CD4-positive, alpha-beta T cell treated with Interleukin-4 for 1 hour (primary cell): ENCODE data around the gene IGFL3.
"Not testable (repeated sequence)": the region's sequence is repeated elsewhere in the genome, so short reads cannot be mapped to it uniquely, and the experiment has no call there.

Experiments used
- DNase-seq, 2 donors: peaks; one replicate each; pipeline ENCODE4 v3.0.0-alpha.2; 2020 to 2022

Gene IGFL3

GRCh38 chr19:46118136-46118535 lies 6.4 kb downstream of the IGFL3 start:
- no peak for DNase-seq

- no peak for DNase-seq
These were observed 8.4 kb downstream of the IGFL3 start for GRCh38 chr19:46116121-46116520.

GRCh38 chr19:46115396-46116106 lies 8.9 kb downstream of the IGFL3 start:
- no peak for DNase-seq

- DNase-seq, result no peak
These were observed 10.8 kb downstream of the IGFL3 start for GRCh38 chr19:46113726-46114125.

- DNase-seq, result no peak
These were observed 12.0 kb downstream of the IGFL3 start for GRCh38 chr19:46112527-46112926.

- DNase-seq, result no peak
These were observed 13.1 kb downstream of the IGFL3 start for GRCh38 chr19:46111376-46111775.

- no peak for DNase-seq
These were observed 14.6 kb downstream of the IGFL3 start for GRCh38 chr19:46109876-46110275.

- DNase-seq, result no peak
These were observed 17.1 kb downstream of the IGFL3 start for GRCh38 chr19:46107371-46107770.

GRCh38 chr19:46102333-46102732 lies 22.2 kb downstream of the IGFL3 start:
- not testable (repeated sequence) for DNase-seq

- no peak for DNase-seq
These were observed 23.2 kb downstream of the IGFL3 start for GRCh38 chr19:46101293-46101692.

GRCh38 chr19:46100344-46100743 lies 24.1 kb downstream of the IGFL3 start:
- DNase-seq, result no peak

- no peak for DNase-seq
These were observed 34.0 kb downstream of the IGFL3 start for GRCh38 chr19:46090444-46090843.

GRCh38 chr19:46089432-46089831 lies 35.1 kb downstream of the IGFL3 start:
- no peak for DNase-seq

GRCh38 chr19:46088101-46088500 lies 36.4 kb downstream of the IGFL3 start:
- no peak for DNase-seq

- no peak for DNase-seq
These were observed 38.6 kb downstream of the IGFL3 start for GRCh38 chr19:46085888-46086287.

GRCh38 chr19:46082728-46083050 lies 41.8 kb downstream of the IGFL3 start:
- DNase-seq, result no peak

- DNase-seq, result peak in 1 of 2 donors; percentile 14
These were observed 42.4 kb downstream of the IGFL3 start for GRCh38 chr19:46081928-46082727.

- DNase-seq, result no peak
These were observed 43.9 kb downstream of the IGFL3 start for GRCh38 chr19:46080561-46080960.

- no peak for DNase-seq
These were observed 44.9 kb downstream of the IGFL3 start for GRCh38 chr19:46079576-46079975.

GRCh38 chr19:46078573-46079332 lies 45.7 kb downstream of the IGFL3 start:
- peak in 1 of 2 donors; percentile 8 for DNase-seq

- no peak for DNase-seq
These were observed 46.7 kb downstream of the IGFL3 start for GRCh38 chr19:46077815-46078167.

- peak in 1 of 2 donors; percentile 8 for DNase-seq
These were observed 47.3 kb downstream of the IGFL3 start for GRCh38 chr19:46076951-46077814.
